OCI-LY1 (cell line): ENCODE measurements around the gene GIPC2.
"Not testable (repeated sequence)": the region's sequence is repeated elsewhere in the genome, so short reads cannot be mapped to it uniquely, and the experiment has no call there.

Experiments
- H2AFZ ChIP-seq: fragments of 200-600 bp; sonication (generic), shearing (Covaris generic); 2 replicates; pipeline ENCODE4 v1.6.0; 2014; ENCODE audit warnings: antibody characterized with exemption, mild to moderate bottlenecking, low read length
- H3F3A ChIP-seq: fragments of 200-600 bp; sonication (generic), shearing (Covaris generic); 2 replicates; pipeline ENCODE4 v1.6.0; 2014; ENCODE audit warnings: mild to moderate bottlenecking, antibody characterized with exemption, low read length, moderate library complexity; ENCODE audit not compliant: insufficient read depth
- H3K27ac ChIP-seq: fragments of 200-600 bp; sonication (generic); 2 replicates; pipeline ENCODE4 v1.5.1; 2014; ENCODE audit warnings: low read length, mixed run types, mild to moderate bottlenecking, low read depth; ENCODE audit not compliant: poor library complexity, severe bottlenecking
- H3K27me3 ChIP-seq: fragments of 200-600 bp; sonication (generic); 2 replicates; pipeline ENCODE4 v1.6.0; 2014; ENCODE audit warnings: antibody characterized with exemption, mild to moderate bottlenecking, low read length, moderate library complexity; ENCODE audit not compliant: insufficient read depth
- H3K36me3 ChIP-seq: fragments of 200-600 bp; sonication (generic); 2 replicates; pipeline ENCODE4 v1.6.1; 2014; ENCODE audit warnings: mild to moderate bottlenecking, antibody characterized with exemption, low read length, moderate library complexity, mixed read lengths; ENCODE audit not compliant: insufficient read depth
- H3K4me1 ChIP-seq: fragments of 200-600 bp; sonication (generic); 2 replicates; pipeline ENCODE4 v1.5.1; 2014; ENCODE audit warnings: mild to moderate bottlenecking, low read length, moderate library complexity; ENCODE audit not compliant: insufficient read depth, severe bottlenecking
- H3K4me2 ChIP-seq: fragments of 200-600 bp; sonication (generic), shearing (Covaris generic); 2 replicates; pipeline ENCODE4 v1.6.1; 2014; ENCODE audit warnings: low read length
- H3K4me3 ChIP-seq: fragments of 200-600 bp; sonication (generic); 2 replicates; pipeline ENCODE4 v1.5.1; 2014; ENCODE audit warnings: low read length, low read depth, mild to moderate bottlenecking, mixed read lengths; ENCODE audit not compliant: poor library complexity, severe bottlenecking
- H3K79me2 ChIP-seq: fragments of 200-600 bp; shearing (Covaris generic); 2 replicates; pipeline ENCODE4 v1.6.1; 2016; ENCODE audit warnings: mixed run types, low read length, mixed read lengths; ENCODE audit not compliant: insufficient read depth
- H3K9ac ChIP-seq: fragments of 200-600 bp; sonication (generic), shearing (Covaris generic); 2 replicates; pipeline ENCODE4 v1.6.1; 2014; ENCODE audit warnings: mild to moderate bottlenecking, low read length, mixed read lengths
- H3K9me2 ChIP-seq: fragments of 200-600 bp; sonication (generic), shearing (Covaris generic); 2 replicates; pipeline ENCODE4 v1.6.1; 2014; ENCODE audit warnings: low read depth, mild to moderate bottlenecking, low read length, mixed read lengths
- H3K9me3 ChIP-seq: fragments of 200-600 bp; shearing (Covaris generic); 2 replicates; pipeline ENCODE4 v1.6.1; 2014; ENCODE audit warnings: low read length, mixed read lengths
- H4K20me1 ChIP-seq: fragments of 200-600 bp; sonication (generic), shearing (Covaris generic); 2 replicates; pipeline ENCODE4 v1.6.0; 2016; ENCODE audit warnings: mild to moderate bottlenecking, low read length; ENCODE audit not compliant: insufficient read depth
- EZH2 ChIP-seq: fragments of 200-600 bp; sonication (generic), shearing (Covaris generic); IDR thresholded peaks from 2 replicates; pipeline ENCODE4 v1.8.0; 2017; ENCODE audit warnings: borderline replicate concordance, mixed run types, mild to moderate bottlenecking, antibody characterized with exemption, low read length, moderate library complexity, mixed read lengths
- TF ChIP-seq, protein P1 (sequence below): fragments of 200-600 bp; sonication (generic), shearing (Covaris generic); IDR thresholded peaks from 2 replicates; pipeline ENCODE4 v1.5.1; 2017; ENCODE audit warnings: mild to moderate bottlenecking, antibody characterized with exemption, low read length, moderate library complexity, mixed read lengths

GIPC2 gene

DNA sequence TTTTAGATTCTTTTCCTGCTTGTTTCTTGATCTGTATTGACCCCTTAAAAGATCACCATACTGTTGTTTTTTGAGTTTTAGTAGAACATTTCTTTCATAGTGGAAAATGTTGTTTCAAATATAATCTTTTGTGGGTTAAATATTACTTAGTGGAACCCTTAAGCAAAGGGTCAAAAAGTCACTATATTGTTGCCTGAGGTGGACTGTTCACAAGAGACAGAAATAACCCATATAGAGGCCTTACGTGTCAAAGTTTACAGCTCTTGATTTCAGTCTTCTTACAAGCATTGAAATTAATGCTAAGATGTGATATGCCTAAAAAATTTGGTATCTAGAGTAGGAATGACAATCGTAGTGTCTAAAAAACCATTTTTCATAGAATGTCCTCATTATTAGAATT lies 34.7 kb upstream of the GIPC2 start:
- peaks cover 24% of the 10 kb centered on the region for H3K4me1 ChIP-seq
- no peak overlapping the region for H3K9ac ChIP-seq
- no peaks in the 10 kb centered on the region; the same call in 1 of the 2 replicates for H3F3A ChIP-seq
- H3K36me3 ChIP-seq, result peaks cover 19% of the 10 kb centered on the region
- H3K27me3 ChIP-seq, result no peaks in the 10 kb centered on the region
- peaks cover 38% of the 10 kb centered on the region for H3K79me2 ChIP-seq
- no peaks in the 10 kb centered on the region for H4K20me1 ChIP-seq
- TF ChIP-seq, protein P1, sequence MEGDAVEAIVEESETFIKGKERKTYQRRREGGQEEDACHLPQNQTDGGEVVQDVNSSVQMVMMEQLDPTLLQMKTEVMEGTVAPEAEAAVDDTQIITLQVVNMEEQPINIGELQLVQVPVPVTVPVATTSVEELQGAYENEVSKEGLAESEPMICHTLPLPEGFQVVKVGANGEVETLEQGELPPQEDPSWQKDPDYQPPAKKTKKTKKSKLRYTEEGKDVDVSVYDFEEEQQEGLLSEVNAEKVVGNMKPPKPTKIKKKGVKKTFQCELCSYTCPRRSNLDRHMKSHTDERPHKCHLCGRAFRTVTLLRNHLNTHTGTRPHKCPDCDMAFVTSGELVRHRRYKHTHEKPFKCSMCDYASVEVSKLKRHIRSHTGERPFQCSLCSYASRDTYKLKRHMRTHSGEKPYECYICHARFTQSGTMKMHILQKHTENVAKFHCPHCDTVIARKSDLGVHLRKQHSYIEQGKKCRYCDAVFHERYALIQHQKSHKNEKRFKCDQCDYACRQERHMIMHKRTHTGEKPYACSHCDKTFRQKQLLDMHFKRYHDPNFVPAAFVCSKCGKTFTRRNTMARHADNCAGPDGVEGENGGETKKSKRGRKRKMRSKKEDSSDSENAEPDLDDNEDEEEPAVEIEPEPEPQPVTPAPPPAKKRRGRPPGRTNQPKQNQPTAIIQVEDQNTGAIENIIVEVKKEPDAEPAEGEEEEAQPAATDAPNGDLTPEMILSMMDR, result no peak
- no peak for TF ChIP-seq EZH2
- no peaks in the 10 kb centered on the region for H3K9me2 ChIP-seq
- no peak overlapping the region for H2AFZ ChIP-seq
- no peak overlapping the region for H3K27ac ChIP-seq
- H3K9me3 ChIP-seq, result no peaks in the 10 kb centered on the region
- H3K4me2 ChIP-seq, result no peak overlapping the region
- no peak overlapping the region for H3K4me3 ChIP-seq

DNA sequence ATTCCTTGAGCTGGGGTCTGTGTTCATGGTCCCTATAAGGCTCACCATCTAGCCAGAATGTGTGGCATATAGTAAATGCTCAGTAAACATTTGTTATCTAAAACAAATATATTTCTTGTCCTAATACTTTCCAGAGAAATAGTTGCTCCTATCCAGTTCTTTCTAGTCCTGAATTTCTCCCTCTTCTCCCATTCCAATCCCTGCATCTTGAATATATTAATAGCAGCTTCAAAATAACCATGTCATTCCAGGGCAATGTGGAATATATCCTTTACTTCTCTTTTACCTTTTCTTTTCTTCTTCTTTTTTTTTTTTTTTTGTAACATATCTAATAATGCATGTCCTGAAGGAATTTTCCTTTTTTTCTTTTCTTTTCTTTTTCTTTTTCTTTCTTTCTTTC lies 30.6 kb upstream of the GIPC2 start:
- H2AFZ ChIP-seq, result no peak overlapping the region
- H3K9me3 ChIP-seq, result no peaks in the 10 kb centered on the region
- TF ChIP-seq EZH2, result no peak
- TF ChIP-seq, protein P1, result no peak
- H3K4me1 ChIP-seq, result no peaks in the 10 kb centered on the region
- H3K9ac ChIP-seq, result no peak overlapping the region
- H3K36me3 ChIP-seq, result peaks cover 28% of the 10 kb centered on the region
- no peaks in the 10 kb centered on the region for H3K27me3 ChIP-seq
- H3K4me2 ChIP-seq, result no peak overlapping the region
- H3K4me3 ChIP-seq, result no peak overlapping the region
- H3F3A ChIP-seq, result no peaks in the 10 kb centered on the region; the same call in 1 of the 2 replicates
- no peaks in the 10 kb centered on the region for H3K9me2 ChIP-seq
- no peaks in the 10 kb centered on the region for H4K20me1 ChIP-seq
- 0 out of 2 replicates have a peak, but pooled peaks cover 4% of the 10 kb centered on the region for H3K79me2 ChIP-seq
- no peak overlapping the region for H3K27ac ChIP-seq

DNA sequence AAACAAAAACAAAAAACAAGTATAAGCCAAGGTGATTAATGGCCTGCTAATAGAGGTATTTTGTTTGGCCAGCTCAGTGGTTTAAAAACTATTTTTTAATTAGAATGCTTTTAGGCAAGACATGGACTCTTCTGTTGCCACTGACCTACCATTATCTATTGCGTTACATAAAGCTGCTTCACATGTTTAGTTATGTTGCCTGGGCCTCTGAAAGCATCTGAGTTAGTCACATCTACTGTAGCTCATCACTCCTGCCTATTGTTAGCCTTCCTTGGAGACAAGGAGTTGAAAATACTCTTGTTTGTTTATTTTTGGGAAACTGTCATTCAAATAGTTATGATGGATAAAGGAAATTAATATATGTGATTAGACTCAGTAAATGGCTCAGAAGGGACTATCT lies 26.7 kb upstream of the GIPC2 start:
- Histone ChIP-seq H3K36me3 (peaks cover 17% of the 10 kb centered on the region), H2AFZ (no peak overlapping the region), H4K20me1 (no peaks in the 10 kb centered on the region), H3K4me2 (no peak overlapping the region), H3K4me1 (no peaks in the 10 kb centered on the region), H3K9me3 (no peaks in the 10 kb centered on the region), H3K27ac (no peak overlapping the region), H3K79me2 (no peaks in the 10 kb centered on the region), H3K4me3 (no peak overlapping the region), H3F3A (no peaks in the 10 kb centered on the region; the same call in 1 of the 2 replicates), H3K9me2 (no peaks in the 10 kb centered on the region), H3K27me3 (no peaks in the 10 kb centered on the region), H3K9ac (no peak overlapping the region)
- TF ChIP-seq EZH2, result no peak
- TF ChIP-seq, protein P1, result no peak

DNA sequence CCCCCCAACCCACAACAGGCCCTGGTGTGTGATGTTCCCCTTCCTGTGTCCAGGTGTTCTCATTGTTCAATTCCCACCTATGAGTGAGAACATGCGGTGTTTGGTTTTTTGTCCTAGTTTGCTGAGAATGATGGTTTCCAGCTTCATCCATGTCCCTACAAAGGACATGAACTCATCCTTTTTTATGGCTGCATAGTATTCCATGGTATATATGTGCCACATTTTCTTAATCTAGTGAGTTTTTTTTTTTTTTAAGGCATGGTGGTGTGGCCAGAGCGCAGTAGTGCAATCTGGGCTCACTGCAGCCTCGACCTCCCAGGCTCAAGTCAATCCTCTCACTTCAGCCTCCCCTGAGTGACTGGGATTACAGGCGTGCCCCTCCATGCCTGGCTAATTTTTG lies 24.6 kb upstream of the GIPC2 start:
- H3K9ac ChIP-seq, result not testable (repeated sequence)

More for the DNA sequence above, 24.6 kb upstream of the GIPC2 start:
- not testable (repeated sequence) for H3K9me3 ChIP-seq, H3K27me3 ChIP-seq, H3K4me3 ChIP-seq, H3K9me2 ChIP-seq, H2AFZ ChIP-seq, H3K4me2 ChIP-seq, H3K4me1 ChIP-seq, H3K36me3 ChIP-seq, H3K79me2 ChIP-seq, H3F3A ChIP-seq, H3K27ac ChIP-seq, H4K20me1 ChIP-seq
